ENCODE data around the gene POLR2E.

The POLR2E gene

GRCh38 chr19:1079566-1080111 is 15.5 kb downstream of the POLR2E start:
- H2AFZ ChIP-seq, result no peak overlapping the region
- H3K4me3 ChIP-seq (ENCODE audit: low read depth, low read length), result no peak overlapping the region
- no peaks in the 10 kb centered on the region for H3K9me3 ChIP-seq (ENCODE audit: control insufficient read depth, low read length)
- no peak overlapping the region for H3K27ac ChIP-seq
- no peak overlapping the region for H3K9ac ChIP-seq
- no peak for TF ChIP-seq CTCF (IDR thresholded peaks at IDR 0.05)
- H3K4me2 ChIP-seq (ENCODE audit: low read length), result no peak overlapping the region
- no peaks in the 10 kb centered on the region for H3K79me2 ChIP-seq
- H3K27me3 ChIP-seq (ENCODE audit: control insufficient read depth, insufficient read depth, low read length), result no peaks in the 10 kb centered on the region
- no peaks in the 10 kb centered on the region for H3K36me3 ChIP-seq (ENCODE audit: control insufficient read depth, insufficient read depth, low read length)
- no peaks in the 10 kb centered on the region for H3K4me1 ChIP-seq

- Histone ChIP-seq H3K4me1 (no peaks in the 10 kb centered on the region), H3K9me3 (ENCODE audit: control insufficient read depth, low read length) (no peaks in the 10 kb centered on the region), H3K79me2 (no peaks in the 10 kb centered on the region), H2AFZ (no peak overlapping the region), H3K27ac (no peak overlapping the region), H3K4me3 (ENCODE audit: low read depth, low read length) (no peak overlapping the region), H3K4me2 (ENCODE audit: low read length) (no peak overlapping the region), H3K9ac (no peak overlapping the region), H3K27me3 (ENCODE audit: control insufficient read depth, insufficient read depth, low read length) (no peaks in the 10 kb centered on the region), H3K36me3 (ENCODE audit: control insufficient read depth, insufficient read depth, low read length) (no peaks in the 10 kb centered on the region)
- no peak for TF ChIP-seq CTCF (IDR thresholded peaks at IDR 0.05)
These were observed 18.2 kb downstream of the POLR2E start for GRCh38 chr19:1076951-1077350.

DNA sequence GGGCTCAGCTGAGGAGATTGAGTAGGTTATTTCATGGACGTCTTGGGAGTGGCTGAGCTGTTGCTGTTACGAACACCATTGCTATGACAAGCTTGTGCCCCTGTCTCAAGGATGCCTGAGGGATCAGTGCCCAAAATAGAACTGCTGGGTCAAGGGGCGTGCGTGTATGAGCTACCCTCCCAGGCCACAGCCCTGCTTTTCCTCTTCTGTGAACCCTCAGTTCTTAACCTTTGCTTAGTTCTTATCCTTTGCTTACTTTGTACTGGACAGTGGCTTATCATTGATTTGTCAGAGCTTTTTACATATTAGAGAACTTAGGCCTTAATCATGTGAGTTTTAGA is 19.2 kb downstream of the POLR2E start:
- H3K27ac ChIP-seq, result no peak overlapping the region

GRCh38 chr19:1074544-1075283 is 20.5 kb downstream of the POLR2E start:
- H3K36me3 ChIP-seq (ENCODE audit: control insufficient read depth, insufficient read depth, low read length), result no peaks in the 10 kb centered on the region
- no peak for TF ChIP-seq CTCF (IDR thresholded peaks at IDR 0.05)
- no peak overlapping the region for H3K4me3 ChIP-seq (ENCODE audit: low read depth, low read length)
- H3K4me2 ChIP-seq (ENCODE audit: low read length), result peak overlapping the region; percentile 53
- H3K9me3 ChIP-seq (ENCODE audit: control insufficient read depth, low read length), result no peaks in the 10 kb centered on the region
- no peaks in the 10 kb centered on the region for H3K79me2 ChIP-seq
- no peak overlapping the region for H3K27ac ChIP-seq
- H3K9ac ChIP-seq, result no peak overlapping the region
- no peaks in the 10 kb centered on the region for H3K4me1 ChIP-seq
- no peaks in the 10 kb centered on the region for H3K27me3 ChIP-seq (ENCODE audit: control insufficient read depth, insufficient read depth, low read length)
- no peak overlapping the region for H2AFZ ChIP-seq

More for the DNA sequence above, 19.2 kb downstream of the POLR2E start:
- no peak for TF ChIP-seq CTCF (IDR thresholded peaks at IDR 0.05)
- no peak overlapping the region for H3K4me2 ChIP-seq (ENCODE audit: low read length)
- no peak overlapping the region for H3K4me3 ChIP-seq (ENCODE audit: low read depth, low read length)
- H3K79me2 ChIP-seq, result no peaks in the 10 kb centered on the region
- H3K4me1 ChIP-seq, result no peaks in the 10 kb centered on the region
- H3K36me3 ChIP-seq (ENCODE audit: control insufficient read depth, insufficient read depth, low read length), result no peaks in the 10 kb centered on the region
- H3K27me3 ChIP-seq (ENCODE audit: control insufficient read depth, insufficient read depth, low read length), result no peaks in the 10 kb centered on the region
- no peak overlapping the region for H2AFZ ChIP-seq
- no peak overlapping the region for H3K9ac ChIP-seq
- H3K9me3 ChIP-seq (ENCODE audit: control insufficient read depth, low read length), result no peaks in the 10 kb centered on the region

Data from parathyroid adenoma (tissue), 2 donors.